CD4-positive, alpha-beta T cell treated with Interferon alpha-2 for 1 hour (primary cell): ENCODE data around the gene ERC1.

Experiments
- DNase-seq, 2 donors: peaks; one replicate each; pipeline ENCODE4 v3.0.0-alpha.2; 2020 to 2022

The ERC1 gene

GRCh38 chr12:1500095-1500801 is 509.2 kb downstream of the ERC1 start:
- no peak for DNase-seq

GRCh38 chr12:1501001-1501400 is 510.0 kb downstream of the ERC1 start:
- DNase-seq, result no peak

- no peak for DNase-seq
These were observed 510.8 kb downstream of the ERC1 start for GRCh38 chr12:1501695-1502378.

GRCh38 chr12:1502379-1502720 is 511.3 kb downstream of the ERC1 start:
- DNase-seq, result no peak

GRCh38 chr12:1502831-1503230 is 511.8 kb downstream of the ERC1 start:
- no peak for DNase-seq

GRCh38 chr12:1503281-1503711 is 512.3 kb downstream of the ERC1 start:
- DNase-seq, result no peak

GRCh38 chr12:1504304-1504894 is 513.4 kb downstream of the ERC1 start:
- no peak for DNase-seq

GRCh38 chr12:1504895-1505311 is 513.9 kb downstream of the ERC1 start:
- DNase-seq, result no peak

- DNase-seq, result no peak
These were observed 514.6 kb downstream of the ERC1 start for GRCh38 chr12:1505576-1505975.

- DNase-seq, result no peak
These were observed 516.3 kb downstream of the ERC1 start for GRCh38 chr12:1507308-1507707.

GRCh38 chr12:1509413-1510052 is 518.5 kb downstream of the ERC1 start:
- DNase-seq, result no peak

- DNase-seq, result no peak
These were observed 519.2 kb downstream of the ERC1 start for GRCh38 chr12:1510056-1510812.

GRCh38 chr12:1515010-1515409 is 524.0 kb downstream of the ERC1 start:
- DNase-seq, result no peak

GRCh38 chr12:1515428-1515827 is 524.4 kb downstream of the ERC1 start:
- no peak for DNase-seq

- no peak for DNase-seq
These were observed 526.0 kb downstream of the ERC1 start for GRCh38 chr12:1517007-1517406.

- DNase-seq, result no peak
These were observed 526.9 kb downstream of the ERC1 start for GRCh38 chr12:1517734-1518525.

GRCh38 chr12:1518591-1519516 is 527.8 kb downstream of the ERC1 start:
- DNase-seq, result no peak

GRCh38 chr12:1519642-1520041 is 528.6 kb downstream of the ERC1 start:
- no peak for DNase-seq

- DNase-seq, result no peak
These were observed 532.0 kb downstream of the ERC1 start for GRCh38 chr12:1523046-1523445.

- no peak for DNase-seq
These were observed 532.6 kb downstream of the ERC1 start for GRCh38 chr12:1523558-1524050.

GRCh38 chr12:1525858-1526257 is 534.8 kb downstream of the ERC1 start:
- DNase-seq, result no peak
